ENCODE results near the gene EPB41L2. TPM values are rescaled to one million over a fixed set of nuclear protein-coding genes. Genes with fewer than 3 reads are reported as not detected.

Gene EPB41L2
- total RNA-seq, 1 donor from 2014 or later: 61.8 TPM

DNA sequence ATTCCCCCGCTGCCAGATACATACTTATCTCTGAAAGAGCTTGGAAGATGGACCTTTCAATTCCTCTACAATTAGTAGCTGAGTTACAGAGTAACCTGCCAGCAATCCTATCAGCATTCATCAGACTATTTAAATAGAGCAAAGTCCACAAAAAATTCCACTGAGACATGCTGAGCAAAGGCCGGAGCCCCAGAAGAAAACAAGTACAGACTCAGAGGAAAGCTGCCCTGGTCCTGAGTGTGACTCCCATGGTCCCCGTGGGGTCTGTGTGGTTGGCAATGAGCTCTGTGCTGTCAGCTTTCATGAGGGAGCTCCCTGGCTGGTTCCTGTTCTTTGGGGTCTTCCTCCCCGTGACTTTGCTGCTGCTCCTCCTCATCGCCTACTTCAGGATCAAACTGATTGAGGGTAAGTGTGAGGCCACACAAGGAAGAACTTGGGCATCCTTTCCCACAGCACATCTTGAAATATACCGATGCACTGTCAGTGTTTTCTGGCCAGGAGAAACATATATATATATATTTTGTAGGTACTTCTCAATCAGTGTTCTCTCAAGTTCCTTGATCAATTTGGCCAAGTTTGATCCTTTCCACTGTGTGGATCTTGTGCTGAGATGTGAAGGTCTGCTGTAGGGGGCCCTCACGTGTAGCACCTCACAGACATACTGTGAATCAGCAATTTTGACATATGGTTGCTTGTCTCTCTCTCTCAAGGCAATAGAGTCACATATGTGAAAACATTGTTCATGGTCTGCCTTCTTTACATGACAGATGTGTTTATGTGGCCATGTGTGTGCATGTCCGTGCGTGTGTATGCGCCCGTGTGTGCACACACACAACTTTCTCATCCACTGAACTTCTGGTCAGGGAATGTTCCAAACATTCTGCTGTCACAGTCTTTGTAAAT is 235.5 kb downstream of the EPB41L2 start, which contains the start of gene SMLR1:
Gene SMLR1, plus strand, starts transcription at position 160 of the 903 bp plus-strand sequence. Its CDS starts 8 bp downstream, at position 168.
- H3K27me3 ChIP-seq: no peaks in the 10 kb centered on the region
- H3F3A ChIP-seq (ENCODE audit: low read depth): no peaks in the 10 kb centered on the region
- no peaks in the 10 kb centered on the region for H3K4me1 ChIP-seq
- no peaks in the 10 kb centered on the region for H3K79me2 ChIP-seq (ENCODE audit: low read depth)
- Mint-ChIP-seq H3K4me1 (peaks cover 13% of the 10 kb centered on the region), H3K4me3 (no peak within 1 kb of the TSS), H3K27me3 (ENCODE audit: insufficient read depth, low read depth) (peaks cover 4% of the 10 kb centered on the region), H3K36me3 (no peaks in the 10 kb centered on the region), H3K9me3 (no peaks in the 10 kb centered on the region), H3K27ac (no peak within 1 kb of the TSS)
- H3K9ac ChIP-seq: no peak within 1 kb of the TSS
- no peaks in the 10 kb centered on the region for H3K36me3 ChIP-seq
- no peaks in the 10 kb centered on the region for H3K9me3 ChIP-seq (ENCODE audit: low read depth)
- no peak within 1 kb of the TSS for H3K4me3 ChIP-seq
- no peak within 1 kb of the TSS for H2AFZ ChIP-seq (replicated peaks)
- DNase-seq (ENCODE audit: low spot score): no peak
- no peak within 1 kb of the TSS for H3K27ac ChIP-seq
- H4K20me1 ChIP-seq (ENCODE audit: low read depth): no peaks in the 10 kb centered on the region
- H3K4me2 ChIP-seq: no peak within 1 kb of the TSS
- TF ChIP-seq, protein P1, sequence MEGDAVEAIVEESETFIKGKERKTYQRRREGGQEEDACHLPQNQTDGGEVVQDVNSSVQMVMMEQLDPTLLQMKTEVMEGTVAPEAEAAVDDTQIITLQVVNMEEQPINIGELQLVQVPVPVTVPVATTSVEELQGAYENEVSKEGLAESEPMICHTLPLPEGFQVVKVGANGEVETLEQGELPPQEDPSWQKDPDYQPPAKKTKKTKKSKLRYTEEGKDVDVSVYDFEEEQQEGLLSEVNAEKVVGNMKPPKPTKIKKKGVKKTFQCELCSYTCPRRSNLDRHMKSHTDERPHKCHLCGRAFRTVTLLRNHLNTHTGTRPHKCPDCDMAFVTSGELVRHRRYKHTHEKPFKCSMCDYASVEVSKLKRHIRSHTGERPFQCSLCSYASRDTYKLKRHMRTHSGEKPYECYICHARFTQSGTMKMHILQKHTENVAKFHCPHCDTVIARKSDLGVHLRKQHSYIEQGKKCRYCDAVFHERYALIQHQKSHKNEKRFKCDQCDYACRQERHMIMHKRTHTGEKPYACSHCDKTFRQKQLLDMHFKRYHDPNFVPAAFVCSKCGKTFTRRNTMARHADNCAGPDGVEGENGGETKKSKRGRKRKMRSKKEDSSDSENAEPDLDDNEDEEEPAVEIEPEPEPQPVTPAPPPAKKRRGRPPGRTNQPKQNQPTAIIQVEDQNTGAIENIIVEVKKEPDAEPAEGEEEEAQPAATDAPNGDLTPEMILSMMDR (IDR thresholded peaks at IDR 0.05): no peak
- TF ChIP-seq EZH2phosphoT487 (IDR thresholded peaks at IDR 0.05) (no peak), EZH2 (IDR thresholded peaks at IDR 0.05) (no peak)

DNA sequence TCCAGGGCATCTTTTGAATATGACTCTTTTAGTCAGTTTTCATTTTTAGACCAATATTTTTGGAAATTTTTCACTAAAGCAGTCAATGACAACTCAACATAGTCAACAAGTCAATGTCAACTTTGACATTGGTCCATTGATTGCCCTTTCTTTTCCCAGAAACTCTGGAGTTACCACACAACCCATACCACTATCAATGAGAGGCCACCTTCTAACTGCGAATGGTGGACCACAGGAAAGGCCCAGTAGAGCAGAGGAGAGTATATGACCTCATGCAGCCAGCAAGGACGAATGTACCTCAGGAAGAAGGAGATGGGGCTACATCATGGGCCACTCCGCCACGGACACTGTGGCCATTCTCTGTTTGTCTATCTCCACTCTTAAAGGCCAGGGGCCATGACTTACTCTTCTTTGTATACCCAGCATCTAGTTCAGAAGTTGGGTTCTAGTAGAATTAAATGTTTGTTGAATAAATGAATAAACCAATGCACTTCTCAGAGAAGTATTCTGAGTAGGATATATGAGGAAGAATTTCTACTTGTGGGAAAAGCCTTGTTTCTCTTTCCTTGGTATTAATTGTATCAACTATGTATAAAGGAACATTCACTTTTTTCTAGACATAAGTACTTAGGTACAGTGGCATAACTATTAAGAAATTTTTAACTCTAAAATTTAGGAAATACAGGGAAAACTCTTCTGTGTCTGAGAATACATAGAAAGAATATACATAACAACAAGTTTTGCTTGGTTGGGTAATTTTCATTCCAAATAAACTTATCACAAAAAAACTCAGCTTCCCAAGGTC is 236.4 kb downstream of the EPB41L2 start:
- no peaks in the 10 kb centered on the region for H3K9me3 Mint-ChIP-seq
- no peak overlapping the region for H3K4me3 Mint-ChIP-seq

DNA sequence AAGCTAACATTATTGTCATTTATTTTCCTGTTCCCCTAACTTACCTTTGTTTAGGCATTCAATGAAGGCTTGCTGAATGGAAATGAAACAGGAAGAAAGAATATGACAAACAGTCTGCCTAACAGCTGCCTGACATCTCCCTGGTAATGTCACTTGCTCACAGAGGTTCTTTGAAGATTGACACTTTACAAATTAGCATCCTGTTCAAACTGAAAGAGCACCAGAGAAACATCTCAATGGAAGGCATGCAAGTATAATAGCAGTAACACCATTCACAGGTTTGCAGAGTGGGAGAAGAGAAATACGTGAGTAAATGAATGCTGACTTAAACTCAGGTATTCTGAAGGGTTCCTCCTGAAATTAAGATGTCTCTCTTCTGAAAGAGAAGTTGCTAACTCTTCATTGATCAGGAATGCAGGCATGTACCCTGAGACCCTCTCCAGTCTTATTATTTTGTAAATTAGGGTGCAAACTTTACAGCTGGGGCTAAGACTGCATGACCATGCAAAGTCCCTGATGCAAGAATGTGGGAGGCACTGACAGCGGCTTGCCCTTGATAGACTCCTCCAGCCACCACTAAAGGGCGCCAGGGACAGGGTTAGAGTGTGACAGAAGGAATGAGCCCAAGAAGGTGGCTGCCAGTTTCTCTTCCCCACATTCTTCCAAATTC is 237.1 kb downstream of the EPB41L2 start:
- H3K9ac ChIP-seq: no peak overlapping the region
- Mint-ChIP-seq H3K27ac (no peak overlapping the region), H3K9me3 (no peaks in the 10 kb centered on the region), H3K4me1 (peaks cover 8% of the 10 kb centered on the region), H3K36me3 (no peaks in the 10 kb centered on the region), H3K4me3 (no peak overlapping the region), H3K27me3 (ENCODE audit: insufficient read depth, low read depth) (peaks cover 4% of the 10 kb centered on the region)
- H3K36me3 ChIP-seq: no peaks in the 10 kb centered on the region
- no peaks in the 10 kb centered on the region for H4K20me1 ChIP-seq (ENCODE audit: low read depth)
- no peaks in the 10 kb centered on the region for H3F3A ChIP-seq (ENCODE audit: low read depth)
- no peak overlapping the region for H3K4me2 ChIP-seq
- H3K4me3 ChIP-seq: no peak overlapping the region
- no peaks in the 10 kb centered on the region for H3K79me2 ChIP-seq (ENCODE audit: low read depth)
- H2AFZ ChIP-seq (replicated peaks): no peak overlapping the region
- DNase-seq (ENCODE audit: low spot score): no peak
- no peaks in the 10 kb centered on the region for H3K9me3 ChIP-seq (ENCODE audit: low read depth)
- no peaks in the 10 kb centered on the region for H3K4me1 ChIP-seq
- H3K27me3 ChIP-seq: no peaks in the 10 kb centered on the region
- TF ChIP-seq, protein P1 (IDR thresholded peaks at IDR 0.05): no peak
- TF ChIP-seq EZH2phosphoT487 (IDR thresholded peaks at IDR 0.05) (no peak), EZH2 (IDR thresholded peaks at IDR 0.05) (no peak)
- H3K27ac ChIP-seq: no peak overlapping the region

More for the DNA sequence above, 236.4 kb downstream of the EPB41L2 start:
- H3K79me2 ChIP-seq (ENCODE audit: low read depth): no peaks in the 10 kb centered on the region
- no peaks in the 10 kb centered on the region for H4K20me1 ChIP-seq (ENCODE audit: low read depth)
- TF ChIP-seq EZH2phosphoT487 (IDR thresholded peaks at IDR 0.05) (no peak), EZH2 (IDR thresholded peaks at IDR 0.05) (no peak)
- TF ChIP-seq, protein P1 (IDR thresholded peaks at IDR 0.05): no peak
- H3K4me3 ChIP-seq: no peak overlapping the region
- no peaks in the 10 kb centered on the region for H3F3A ChIP-seq (ENCODE audit: low read depth)
- no peak overlapping the region for H2AFZ ChIP-seq (replicated peaks)
- Mint-ChIP-seq H3K4me1 (peaks cover 11% of the 10 kb centered on the region), H3K36me3 (no peaks in the 10 kb centered on the region), H3K27me3 (ENCODE audit: insufficient read depth, low read depth) (peaks cover 4% of the 10 kb centered on the region), H3K27ac (no peak overlapping the region)
- no peaks in the 10 kb centered on the region for H3K4me1 ChIP-seq
- no peaks in the 10 kb centered on the region for H3K27me3 ChIP-seq
- H3K4me2 ChIP-seq: no peak overlapping the region
- H3K27ac ChIP-seq: no peak overlapping the region
- H3K9ac ChIP-seq: no peak overlapping the region
- no peaks in the 10 kb centered on the region for H3K9me3 ChIP-seq (ENCODE audit: low read depth)
- no peak for DNase-seq (ENCODE audit: low spot score)
- no peaks in the 10 kb centered on the region for H3K36me3 ChIP-seq
